Measurements from ENCODE around the gene POLRMT. TPM values are rescaled to one million over a fixed set of nuclear protein-coding genes. Genes with fewer than 3 reads are reported as not detected.
"Not testable (repeated sequence)": the region's sequence is repeated elsewhere in the genome, so short reads cannot be mapped to it uniquely, and the experiment has no call there.

Gene POLRMT
- total RNA-seq, 1 donor from 2014 or later: 71.1 TPM

DNA sequence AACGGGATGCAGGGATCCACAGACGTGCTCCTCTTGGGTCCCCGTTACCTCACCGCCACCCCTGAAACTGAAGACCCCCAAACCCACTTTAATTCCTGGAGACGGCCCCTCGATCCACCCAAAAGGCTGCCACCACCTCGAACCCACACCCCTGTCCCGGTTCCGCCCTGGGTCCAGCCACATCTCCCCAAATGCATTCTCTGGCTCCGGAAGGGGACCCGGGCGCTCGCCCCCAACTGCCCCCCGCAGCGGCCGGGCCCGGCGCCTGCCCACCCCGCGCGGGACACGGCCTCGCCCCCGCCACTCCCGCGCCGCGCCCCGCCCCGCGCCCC is 42.6 kb upstream of the POLRMT start:
- TF ChIP-seq, protein P1, sequence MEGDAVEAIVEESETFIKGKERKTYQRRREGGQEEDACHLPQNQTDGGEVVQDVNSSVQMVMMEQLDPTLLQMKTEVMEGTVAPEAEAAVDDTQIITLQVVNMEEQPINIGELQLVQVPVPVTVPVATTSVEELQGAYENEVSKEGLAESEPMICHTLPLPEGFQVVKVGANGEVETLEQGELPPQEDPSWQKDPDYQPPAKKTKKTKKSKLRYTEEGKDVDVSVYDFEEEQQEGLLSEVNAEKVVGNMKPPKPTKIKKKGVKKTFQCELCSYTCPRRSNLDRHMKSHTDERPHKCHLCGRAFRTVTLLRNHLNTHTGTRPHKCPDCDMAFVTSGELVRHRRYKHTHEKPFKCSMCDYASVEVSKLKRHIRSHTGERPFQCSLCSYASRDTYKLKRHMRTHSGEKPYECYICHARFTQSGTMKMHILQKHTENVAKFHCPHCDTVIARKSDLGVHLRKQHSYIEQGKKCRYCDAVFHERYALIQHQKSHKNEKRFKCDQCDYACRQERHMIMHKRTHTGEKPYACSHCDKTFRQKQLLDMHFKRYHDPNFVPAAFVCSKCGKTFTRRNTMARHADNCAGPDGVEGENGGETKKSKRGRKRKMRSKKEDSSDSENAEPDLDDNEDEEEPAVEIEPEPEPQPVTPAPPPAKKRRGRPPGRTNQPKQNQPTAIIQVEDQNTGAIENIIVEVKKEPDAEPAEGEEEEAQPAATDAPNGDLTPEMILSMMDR (conservative IDR thresholded peaks at IDR 0.05): no peak
- no peak overlapping the region for H3K4me3 Mint-ChIP-seq
- peaks cover 41% of the 10 kb centered on the region for H3K27me3 Mint-ChIP-seq (ENCODE audit: low read depth)
- DNase-seq (ENCODE audit: low read depth, low spot score): no peak
- H3K36me3 Mint-ChIP-seq (ENCODE audit: low read depth): no peaks in the 10 kb centered on the region
- H3K9me3 Mint-ChIP-seq: no peaks in the 10 kb centered on the region
- H3K4me1 Mint-ChIP-seq: peaks cover 20% of the 10 kb centered on the region
- no peak overlapping the region for H3K27ac Mint-ChIP-seq (ENCODE audit: unreplicated experiment)

DNA sequence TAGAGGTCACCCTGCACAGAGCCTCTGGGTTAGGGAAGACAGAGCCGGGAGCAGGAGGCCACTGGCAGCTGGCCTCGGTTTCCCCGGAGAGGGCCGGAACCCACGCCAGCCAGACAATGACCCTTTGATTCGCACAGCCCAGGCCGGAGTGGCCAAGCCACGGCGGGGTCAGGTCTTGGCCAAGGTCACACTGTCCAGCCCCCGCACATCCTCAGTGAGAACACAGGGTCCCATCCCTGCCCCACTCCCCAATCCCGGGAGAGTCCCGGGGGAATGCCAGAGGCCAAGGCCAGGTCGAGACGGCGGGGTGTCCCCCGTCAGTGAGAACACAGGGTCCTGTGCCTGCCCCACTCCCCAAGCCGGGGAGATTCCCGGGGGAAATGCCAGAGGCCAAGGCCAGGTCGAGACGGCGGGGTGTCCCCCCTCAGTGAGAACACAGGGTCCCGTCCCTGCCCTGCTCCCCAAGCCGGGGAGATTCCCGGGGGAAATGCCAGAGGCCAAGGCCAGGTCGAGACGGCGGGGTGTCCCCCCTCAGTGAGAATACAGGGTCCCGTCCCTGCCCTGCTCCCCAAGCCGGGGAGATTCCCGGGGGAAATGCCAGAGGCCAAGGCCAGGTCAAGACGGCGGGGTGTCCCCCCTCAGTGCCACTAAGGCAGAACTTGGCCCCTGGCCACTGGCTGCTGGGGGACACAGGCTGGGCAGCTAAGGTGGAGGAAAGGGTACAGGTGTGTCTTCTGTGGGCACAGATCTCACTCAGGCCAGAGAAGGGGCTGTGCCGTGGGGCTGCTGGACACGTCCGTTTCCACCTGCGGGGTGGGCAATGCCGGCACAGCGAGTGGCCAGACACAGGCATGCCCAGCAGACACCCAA is 41.2 kb upstream of the POLRMT start:
- Mint-ChIP-seq H3K9me3 (no peaks in the 10 kb centered on the region), H3K27ac (ENCODE audit: unreplicated experiment) (no peak overlapping the region), H3K4me1 (peaks cover 17% of the 10 kb centered on the region), H3K27me3 (ENCODE audit: low read depth) (peaks cover 37% of the 10 kb centered on the region), H3K36me3 (ENCODE audit: low read depth) (no peaks in the 10 kb centered on the region), H3K4me3 (peak overlapping the region; percentile 82)
- TF ChIP-seq, protein P1 (conservative IDR thresholded peaks at IDR 0.05): no peak
- no peak for DNase-seq (ENCODE audit: low read depth, low spot score)

DNA sequence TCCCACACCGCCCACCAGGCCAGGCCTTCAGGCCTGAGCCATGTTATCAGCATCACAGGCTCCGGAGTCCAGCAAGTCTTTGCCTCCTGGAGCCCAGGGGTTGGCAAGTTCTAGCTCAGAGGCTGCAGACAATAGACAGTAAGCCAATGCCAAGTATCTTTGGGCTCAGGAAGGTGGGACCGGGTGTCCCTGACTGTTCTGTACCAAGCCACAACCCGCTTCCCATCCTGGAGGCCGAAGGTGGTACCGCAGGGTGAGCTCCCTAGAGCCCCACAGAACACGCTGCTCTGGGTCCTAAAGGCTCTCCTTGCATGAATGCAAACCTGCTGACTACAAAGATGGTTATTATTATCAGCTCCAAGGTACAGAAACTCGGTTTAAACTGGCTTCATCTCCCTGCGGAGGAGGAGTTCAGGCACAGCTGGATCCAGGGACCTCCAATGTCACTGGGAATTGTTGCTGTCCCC is 37.3 kb upstream of the POLRMT start:
- peaks cover 16% of the 10 kb centered on the region for H3K4me1 Mint-ChIP-seq
- peaks cover 15% of the 10 kb centered on the region for H3K27me3 Mint-ChIP-seq (ENCODE audit: low read depth)
- H3K9me3 Mint-ChIP-seq: no peaks in the 10 kb centered on the region
- TF ChIP-seq, protein P1 (conservative IDR thresholded peaks at IDR 0.05): no peak
- H3K27ac Mint-ChIP-seq (ENCODE audit: unreplicated experiment): no peak overlapping the region
- DNase-seq (ENCODE audit: low read depth, low spot score): no peak
- H3K4me3 Mint-ChIP-seq: no peak overlapping the region
- H3K36me3 Mint-ChIP-seq (ENCODE audit: low read depth): no peaks in the 10 kb centered on the region

DNA sequence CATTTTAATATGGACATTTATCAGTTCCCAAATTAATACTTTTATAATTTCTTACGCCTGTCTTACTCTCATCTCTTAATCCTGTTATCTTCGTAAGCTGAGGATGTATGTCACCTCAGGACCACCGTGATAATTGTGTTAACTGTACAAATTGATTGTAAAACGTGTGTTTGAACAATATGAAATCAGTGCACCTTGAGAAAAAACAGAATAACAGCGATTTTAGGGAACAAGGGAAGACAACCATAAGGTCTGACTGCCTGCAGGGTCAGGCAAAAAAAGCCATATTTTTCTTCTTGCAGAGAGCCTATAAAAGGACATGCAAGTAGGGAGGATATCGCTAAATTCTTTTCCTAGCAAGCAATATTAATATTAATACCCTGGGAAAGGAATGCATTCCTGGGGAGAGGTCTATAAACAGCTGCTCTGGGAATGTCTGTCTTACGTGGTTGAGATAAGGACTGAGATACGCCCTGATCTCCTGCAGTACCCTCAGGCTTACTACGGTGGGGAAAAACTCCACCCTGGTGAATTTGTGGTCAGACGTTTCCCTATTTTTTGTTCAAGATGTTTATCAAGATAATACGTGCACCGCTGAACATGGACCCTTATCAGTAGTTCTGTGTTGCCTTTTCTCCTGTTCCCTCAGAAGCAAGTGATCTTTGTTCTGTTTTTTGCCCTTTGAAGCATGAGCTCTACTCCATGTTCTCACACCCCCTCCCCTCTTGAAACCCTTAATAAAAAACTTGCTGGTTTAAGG is 35.5 kb upstream of the POLRMT start:
- H3K9me3 Mint-ChIP-seq; H3K27me3 Mint-ChIP-seq (ENCODE audit: low read depth); DNase-seq (ENCODE audit: low read depth, low spot score); H3K27ac Mint-ChIP-seq (ENCODE audit: unreplicated experiment); H3K36me3 Mint-ChIP-seq (ENCODE audit: low read depth); H3K4me1 Mint-ChIP-seq: not testable (repeated sequence)
- peak overlapping the region; percentile 58 for H3K4me3 Mint-ChIP-seq

DNA sequence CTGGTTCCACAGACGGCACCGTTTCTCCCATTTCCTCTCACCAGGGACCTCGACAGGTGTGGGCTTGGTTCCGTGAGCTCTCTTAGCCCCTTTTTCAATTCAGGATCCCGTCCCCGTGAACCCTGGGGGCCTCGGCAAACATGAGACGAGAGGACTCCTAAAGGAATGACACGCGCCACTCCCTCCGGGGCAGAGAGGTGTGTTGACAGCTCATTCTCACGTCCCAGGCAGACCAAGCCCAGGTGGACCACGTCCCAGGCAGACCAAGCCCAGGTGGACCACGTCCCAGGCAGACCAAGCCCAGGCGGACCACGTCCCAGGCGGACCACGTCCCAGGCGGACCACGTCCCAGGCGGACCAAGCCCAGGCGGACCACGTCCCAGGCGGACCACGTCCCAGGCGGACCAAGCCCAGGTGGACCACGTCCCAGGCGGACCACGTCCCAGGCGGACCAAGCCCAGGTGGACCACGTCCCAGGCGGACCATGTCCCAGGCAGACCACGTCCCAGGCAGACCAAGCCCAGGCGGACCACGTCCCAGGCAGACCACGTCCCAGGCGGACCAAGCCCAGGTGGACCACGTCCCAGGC is 33.7 kb upstream of the POLRMT start:
- not testable (repeated sequence) for H3K27me3 Mint-ChIP-seq (ENCODE audit: low read depth); H3K27ac Mint-ChIP-seq (ENCODE audit: unreplicated experiment); H3K36me3 Mint-ChIP-seq (ENCODE audit: low read depth); H3K9me3 Mint-ChIP-seq; H3K4me1 Mint-ChIP-seq; DNase-seq (ENCODE audit: low read depth, low spot score)
- H3K4me3 Mint-ChIP-seq: peak overlapping the region; percentile 49

DNA sequence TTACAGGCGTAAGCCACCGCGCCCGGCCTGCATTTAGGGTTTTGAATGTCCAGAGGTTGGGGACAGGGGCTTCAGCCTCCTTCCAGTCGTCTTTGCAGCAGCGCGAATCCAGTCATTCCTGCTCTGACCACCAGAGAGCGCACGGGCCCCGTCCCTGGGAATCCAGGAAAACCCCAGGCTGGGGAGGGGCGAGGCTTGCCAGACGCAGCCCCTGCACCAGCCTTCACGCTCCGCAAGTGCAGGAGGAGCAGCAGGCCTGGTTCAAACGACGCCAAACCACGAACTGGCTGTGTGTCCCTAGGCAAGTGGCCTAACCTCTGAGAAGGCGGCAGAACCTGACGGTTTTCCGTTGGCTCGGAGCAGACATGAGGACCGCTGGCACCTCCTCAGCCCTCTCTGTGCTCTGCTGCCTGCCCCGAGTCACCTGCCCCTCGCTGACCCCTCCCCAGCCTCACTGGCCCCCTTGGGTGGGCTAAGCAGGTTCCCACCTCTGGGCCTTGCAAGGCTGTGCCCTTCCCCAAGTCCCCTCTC is 31.6 kb upstream of the POLRMT start:
- DNase-seq (ENCODE audit: low read depth, low spot score): peak; percentile 98
- Mint-ChIP-seq H3K27me3 (ENCODE audit: low read depth) (peaks cover 5% of the 10 kb centered on the region), H3K4me3 (peak overlapping the region; percentile 90), H3K27ac (ENCODE audit: unreplicated experiment) (no peak overlapping the region), H3K4me1 (peaks cover 23% of the 10 kb centered on the region), H3K9me3 (no peaks in the 10 kb centered on the region), H3K36me3 (ENCODE audit: low read depth) (peaks cover 2% of the 10 kb centered on the region)
- TF ChIP-seq, protein P1 (conservative IDR thresholded peaks at IDR 0.05): peak; percentile 93
